Chondrocyte (in vitro differentiated cells): ENCODE measurements around the gene BPIFA2. TPM values are rescaled to one million over a fixed set of nuclear protein-coding genes. Genes with fewer than 3 reads are reported as not detected.
"Not testable (repeated sequence)": the region's sequence is repeated elsewhere in the genome, so short reads cannot be mapped to it uniquely, and the experiment has no call there.

Experiments used
- DNase-seq: peaks from one replicate; pipeline ENCODE4 v3.0.0; 2021; ENCODE audit warnings: mixed read lengths, low spot score
- H3K27ac Mint-ChIP-seq: one replicate; pipeline ENCODE4 v1.8.0; 2021; ENCODE audit warnings: mild to moderate bottlenecking, moderate library complexity, mixed read lengths; ENCODE audit not compliant: unreplicated experiment
- H3K27me3 Mint-ChIP-seq: 2 replicates; pipeline ENCODE4 v1.8.0; 2021; ENCODE audit warnings: low read depth, mixed read lengths
- H3K36me3 Mint-ChIP-seq: 2 replicates; pipeline ENCODE4 v1.8.0; 2021; ENCODE audit warnings: low read depth, mixed read lengths
- H3K4me1 Mint-ChIP-seq: 2 replicates; pipeline ENCODE4 v1.8.0; 2021; ENCODE audit warnings: low read depth, mild to moderate bottlenecking, mixed read lengths
- H3K4me3 Mint-ChIP-seq: one replicate; pipeline ENCODE4 v1.8.0; 2021; ENCODE audit warnings: mild to moderate bottlenecking, moderate library complexity, mixed read lengths; ENCODE audit not compliant: unreplicated experiment
- H3K9me3 Mint-ChIP-seq: 2 replicates; pipeline ENCODE4 v1.8.0; 2021; ENCODE audit warnings: low read depth, mixed read lengths
- CTCF ChIP-seq: fragments of 200-600 bp; sonication (generic); IDR thresholded peaks from 2 replicates; pipeline ENCODE4 v1.5.0; 2021; ENCODE audit warnings: antibody characterized with exemption, mild to moderate bottlenecking, moderate library complexity
- long read RNA-seq: library from polyadenylated mRNA; stranded (forward); transcript quantifications from one replicate; pipeline ENCODE4 v2.0.0, GENCODE V29; 2021
- total RNA-seq: library from RNA; stranded (reverse); gene quantifications from 3 replicates; pipeline ENCODE4 v1.2.1, GENCODE V29; 2021

Gene BPIFA2
- total RNA-seq: not detected in 3 replicates
- long read RNA-seq: 0 reads

- Mint-ChIP-seq H3K4me1 (no peaks in the 10 kb centered on the region), H3K9me3 (peaks cover 30% of the 10 kb centered on the region), H3K27ac (no peak within 1 kb of the TSS), H3K36me3 (no peaks in the 10 kb centered on the region), H3K4me3 (no peak within 1 kb of the TSS), H3K27me3 (peaks cover 28% of the 10 kb centered on the region)
- no peak for TF ChIP-seq CTCF
- no peak for DNase-seq
These were observed at the start of gene BPIFA2 for GRCh38 chr20:33167859-33168258. TSS of gene BPIFA2 (plus strand) at chr20:33168159. CDS start at chr20:33169146, 987 bp downstream.

GRCh38 chr20:33119725-33120720 lies 47.9 kb upstream of the BPIFA2 start:
- H3K4me1 Mint-ChIP-seq: peaks cover 3% of the 10 kb centered on the region
- no peak overlapping the region for H3K27ac Mint-ChIP-seq
- no peak for TF ChIP-seq CTCF
- DNase-seq: no peak
- peaks cover 12% of the 10 kb centered on the region for H3K9me3 Mint-ChIP-seq
- peaks cover 33% of the 10 kb centered on the region for H3K27me3 Mint-ChIP-seq
- H3K36me3 Mint-ChIP-seq: peaks cover 2% of the 10 kb centered on the region
- H3K4me3 Mint-ChIP-seq: no peak overlapping the region

GRCh38 chr20:33120934-33121333 lies 47.0 kb upstream of the BPIFA2 start:
- peaks cover 2% of the 10 kb centered on the region for H3K36me3 Mint-ChIP-seq
- peaks cover 3% of the 10 kb centered on the region for H3K4me1 Mint-ChIP-seq
- H3K4me3 Mint-ChIP-seq: no peak overlapping the region
- no peak for DNase-seq
- peaks cover 41% of the 10 kb centered on the region for H3K27me3 Mint-ChIP-seq
- H3K9me3 Mint-ChIP-seq: peaks cover 12% of the 10 kb centered on the region
- TF ChIP-seq CTCF: no peak
- H3K27ac Mint-ChIP-seq: no peak overlapping the region

- not testable (repeated sequence) for H3K4me1 Mint-ChIP-seq, H3K4me3 Mint-ChIP-seq
- peaks cover 48% of the 10 kb centered on the region for H3K27me3 Mint-ChIP-seq
These were observed 45.7 kb upstream of the BPIFA2 start for GRCh38 chr20:33122297-33122696.

GRCh38 chr20:33124261-33124660 lies 43.7 kb upstream of the BPIFA2 start:
- Mint-ChIP-seq H3K27me3 (peaks cover 62% of the 10 kb centered on the region), H3K36me3 (peaks cover 2% of the 10 kb centered on the region), H3K9me3 (peaks cover 10% of the 10 kb centered on the region), H3K4me1 (peaks cover 3% of the 10 kb centered on the region), H3K4me3 (no peak overlapping the region), H3K27ac (no peak overlapping the region)
- TF ChIP-seq CTCF: no peak
- DNase-seq: no peak

More at GRCh38 chr20:33122297-33122696, 45.7 kb upstream of the BPIFA2 start:
- not testable (repeated sequence) for DNase-seq, H3K27ac Mint-ChIP-seq, H3K36me3 Mint-ChIP-seq
- peaks cover 12% of the 10 kb centered on the region for H3K9me3 Mint-ChIP-seq
